Measurements from ENCODE around the gene GAS2L3. TPM values are rescaled to one million over a fixed set of nuclear protein-coding genes. Genes with fewer than 3 reads are reported as not detected.

Gene GAS2L3
- total RNA-seq, 1 experiment from 2014 or later, result 11.7 TPM

- H3K4me1 Mint-ChIP-seq, result peaks cover 0 to 7% of the 10 kb centered on the region in 2 experiments; a peak in 3 of 4 replicates
- H3K14ac ChIP-seq (ENCODE audit: insufficient read depth, low read length), result no peak overlapping the region
- H3K9ac ChIP-seq (ENCODE audit: extremely low read depth, insufficient read length, low read length), result no peak overlapping the region
- no peak overlapping the region for H2BK12ac ChIP-seq (ENCODE audit: insufficient read length, low read depth, low read length)
- H3K79me2 ChIP-seq (ENCODE audit: insufficient read depth, low read length), result no peaks in the 10 kb centered on the region
- no peak for TF ChIP-seq CTCF (conservative IDR thresholded peaks at IDR 0.05)
- H4K20me1 ChIP-seq (ENCODE audit: control insufficient read depth, insufficient read depth, insufficient read length), result no peaks in the 10 kb centered on the region
- no peak overlapping the region for H2BK15ac ChIP-seq (ENCODE audit: low read depth, low read length)
- no peak overlapping the region for H2BK120ac ChIP-seq (ENCODE audit: low read depth, low read length, poor library complexity, severe bottlenecking)
- no peak overlapping the region for H2AFZ ChIP-seq (ENCODE audit: low read length)
- no peak overlapping the region for H3K4ac ChIP-seq (ENCODE audit: low read depth, low read length)
- no peak overlapping the region for H2AK5ac ChIP-seq (ENCODE audit: insufficient read length, low read length)
- no peak overlapping the region for H3K27ac ChIP-seq (ENCODE audit: insufficient read length, low read depth, low read length)
- H3K79me1 ChIP-seq (ENCODE audit: insufficient read depth, low read depth, low read length, poor library complexity, severe bottlenecking), result no peaks in the 10 kb centered on the region
- no peak overlapping the region for H4K8ac ChIP-seq (replicated peaks; ENCODE audit: insufficient read length, low read depth, low read length)
- H4K5ac ChIP-seq (ENCODE audit: insufficient read length, low read depth, low read length), result no peak overlapping the region
- no peak overlapping the region for H3K56ac ChIP-seq (ENCODE audit: insufficient read length, low read depth, low read length)
- no peaks in the 10 kb centered on the region for H3K9me3 ChIP-seq (ENCODE audit: control insufficient read depth, low read depth, low read length)
- peaks cover 3% of the 10 kb centered on the region; the same call in 1 of the 2 replicates for H3K27me3 Mint-ChIP-seq (ENCODE audit: low read depth)
- H3K23ac ChIP-seq (ENCODE audit: insufficient read length, low read depth, low read length), result no peak overlapping the region
- no peaks in the 10 kb centered on the region for H3K4me1 ChIP-seq (ENCODE audit: insufficient read depth, low read length)
- no CpG with 5 or more reads among the region's 6 CpGs for WGBS (ENCODE audit: extremely low coverage, insufficient read length, low lambda C conversion rate)
- no peak overlapping the region for H3K27ac Mint-ChIP-seq
- H3K36me3 Mint-ChIP-seq (ENCODE audit: insufficient read depth in 1 of 3, low read depth in 3 of 3), result peaks cover 13 to 22% (median 20%) of the 10 kb centered on the region in 3 experiments
- H3K4me3 Mint-ChIP-seq, result no peak overlapping the region
- no peak overlapping the region for H3K18ac ChIP-seq (ENCODE audit: insufficient read length, low read depth, low read length)
- H3K4me2 ChIP-seq (ENCODE audit: insufficient read depth, insufficient read length, low read length), result no peak overlapping the region
- H3T11ph ChIP-seq (ENCODE audit: low read length), result no peak overlapping the region
- peaks cover 21 to 24% of the 10 kb centered on the region in 2 experiments for H3K9me3 Mint-ChIP-seq
- no peak overlapping the region for H4K91ac ChIP-seq (ENCODE audit: insufficient read length, low read depth, low read length)
- H3K23me2 ChIP-seq (ENCODE audit: insufficient read length, low read depth, low read length, poor library complexity, severe bottlenecking), result no peaks in the 10 kb centered on the region
- no peak overlapping the region for H2BK20ac ChIP-seq (ENCODE audit: low read depth, low read length, poor library complexity, severe bottlenecking)
- H3K27me3 ChIP-seq (ENCODE audit: insufficient read depth, low read length), result no peaks in the 10 kb centered on the region
- no peak for DNase-seq
- no peak overlapping the region for H2BK5ac ChIP-seq (ENCODE audit: insufficient read length, low read length)
Observed at GRCh38 chr12:100643246-100643645, 69.8 kb downstream of the GAS2L3 start.

Measured in H9 (cell line).